ENCODE measurements around the gene PBX3.

- TF ChIP-seq POLR2A (IDR thresholded peaks at IDR 0.05), result no peak
- no peak for TF ChIP-seq CTCF (IDR thresholded peaks at IDR 0.05)
Observed at GRCh38 chr9:125913551-125913950, 166.4 kb downstream of the PBX3 start.
